A673 (cell line): ENCODE results near the gene CD6.

Experiments used
- CTCF ChIP-seq: fragments of 300-800, 200-600 bp; sonication (generic); conservative IDR thresholded peaks from 2 replicates; pipeline ENCODE4 v1.5.1; 2017; ENCODE audit warnings: low read depth, mild to moderate bottlenecking, antibody characterized with exemption, low read length, moderate library complexity, mixed read lengths
- EZH2 ChIP-seq: fragments of 200-600 bp; sonication (generic); IDR thresholded peaks from 2 replicates; pipeline ENCODE4 v1.6.1; 2017; ENCODE audit warnings: borderline replicate concordance, low read depth, mild to moderate bottlenecking, mixed read lengths, antibody characterized with exemption, low read length; ENCODE audit not compliant: poor library complexity, severe bottlenecking

- TF ChIP-seq EZH2 = no peak
- TF ChIP-seq CTCF = no peak
Measured at GRCh38 chr11:61058583-61059259, 87.2 kb downstream of the CD6 start.
